GM12878 (cell line): ENCODE data around the gene PINK1. TPM values are rescaled to one million over a fixed set of nuclear protein-coding genes. Genes with fewer than 3 reads are reported as not detected.
"Not testable (repeated sequence)": the region's sequence is repeated elsewhere in the genome, so short reads cannot be mapped to it uniquely, and the experiment has no call there.

Experiments used
- ATAC-seq: fragments of 200-7000 bp; cut with Tn5 transposase; 3 replicates; pipeline ENCODE4 v1.9.1; 2020; ENCODE audit warnings: mild to moderate bottlenecking, moderate library complexity
- BruUV-seq: library from RNA; stranded (reverse); fragments of 400-500 nt; replicated peaks from 2 replicates; lab custom pipeline; 2021; lab: Mats Ljungman, UMichigan
- CTCF ChIA-PET: fragments of 300-600 bp; sonication (Branson Sonifier 250); formaldehyde crosslinking; extraction: SDS; loops from one replicate; lab custom pipeline; 2021; ENCODE audit warnings: inconsistent platforms; lab: Yijun Ruan, JAX
- POLR2A ChIA-PET: fragments of 350-600 bp; formaldehyde crosslinking; extraction: SDS; loops from one replicate; lab custom pipeline; 2021; ENCODE audit warnings: inconsistent platforms; lab: Charles Lee
- RAD21 ChIA-PET: fragments of 300-600 bp; sonication (Branson Sonifier 250); formaldehyde crosslinking; loops from one replicate; lab custom pipeline; 2023; ENCODE audit warnings: antibody characterized with exemption; ENCODE audit not compliant: unreplicated experiment; lab: Charles Lee
- SMC1A ChIA-PET: fragments of 300-600 bp; sonication (Branson Sonifier 250); formaldehyde crosslinking; loops from one replicate; lab custom pipeline; 2023; ENCODE audit not compliant: unreplicated experiment, uncharacterized antibody; lab: Charles Lee
- DNase-seq: peaks from one replicate; pipeline ENCODE4 v3.0.0-alpha.2; 2011; ENCODE audit warnings: low read depth, low spot score
- FAIRE-seq: peaks from 3 replicates; lab custom pipeline; 2011; peaks lifted over from hg19 to GRCh38; lab: Jason Lieb, UNC
- H2AFZ ChIP-seq: 2 replicates; pipeline ENCODE4 v1.6.0; 2011; ENCODE audit warnings: low read depth, low read length, control low read depth; ENCODE audit not compliant: control insufficient read depth
- H3K27ac ChIP-seq: 2 replicates; pipeline ENCODE4 v1.5.1; 2011; ENCODE audit warnings: control low read depth; ENCODE audit not compliant: control insufficient read depth, insufficient read depth
- H3K27me3 ChIP-seq, 2 experiments: replicated peaks in 1 of 2; 2 replicates each; pipeline versions ENCODE4 v1.6.0 to v1.6.1; 2011; ENCODE audit warnings: low read length in 1 of 2; ENCODE audit not compliant: control insufficient read depth in 2 of 2, insufficient read depth in 2 of 2
- H3K36me3 ChIP-seq, 2 experiments: 2 replicates each; pipeline ENCODE4 v1.5.1; 2011; ENCODE audit warnings: low read length in 1 of 2; ENCODE audit not compliant: control insufficient read depth in 2 of 2, insufficient read depth in 2 of 2
- H3K4me1 ChIP-seq: 2 replicates; pipeline ENCODE4 v1.6.1; 2011; ENCODE audit warnings: mild to moderate bottlenecking, low read length, moderate library complexity, mixed read lengths; ENCODE audit not compliant: control insufficient read depth, insufficient read depth
- H3K4me2 ChIP-seq: 2 replicates; pipeline ENCODE4 v1.6.0; 2011; ENCODE audit warnings: control low read depth; ENCODE audit not compliant: control insufficient read depth, insufficient read depth
- H3K4me3 ChIP-seq: fragments of 200-600 bp; sonication (generic); 2 replicates; pipeline ENCODE4 v1.5.1; 2016
- H3K79me2 ChIP-seq: 2 replicates; pipeline ENCODE4 v1.6.0; 2011; ENCODE audit warnings: low read length; ENCODE audit not compliant: control insufficient read depth, insufficient read depth
- H3K9ac ChIP-seq: 2 replicates; pipeline ENCODE4 v1.8.0; 2011; ENCODE audit warnings: low read length, control low read depth, mixed read lengths; ENCODE audit not compliant: control insufficient read depth, insufficient read depth
- H3K9me3 ChIP-seq: replicated peaks from 3 replicates; pipeline ENCODE4 v1.5.1; 2011; ENCODE audit warnings: mild to moderate bottlenecking, low read length; ENCODE audit not compliant: control insufficient read depth, insufficient read depth
- H4K20me1 ChIP-seq: 2 replicates; pipeline ENCODE4 v1.6.0; 2011; ENCODE audit not compliant: control insufficient read depth, insufficient read depth
- HDGF ChIP-seq: fragments of 450-650 bp; IDR thresholded peaks from 2 replicates; pipeline ENCODE4 v1.6.1; 2016; ENCODE audit warnings: antibody characterized with exemption
- JUNB ChIP-seq: IDR thresholded peaks from 2 replicates; pipeline ENCODE4 v1.6.1; 2016; ENCODE audit warnings: antibody characterized with exemption, mild to moderate bottlenecking
- POLR2AphosphoS5 ChIP-seq: IDR thresholded peaks from 2 replicates; pipeline ENCODE4 v1.6.1; 2011; ENCODE audit warnings: mild to moderate bottlenecking, low read length, inconsistent platforms
- RUNX3 ChIP-seq: IDR thresholded peaks from 2 replicates; pipeline ENCODE4 v1.6.1; 2012; ENCODE audit warnings: low read length, inconsistent platforms
- WGBS: methylation state at CpG from one replicate; pipeline ENCODE4 v1.1.6; 2016; ENCODE audit warnings: low lambda C conversion rate; ENCODE audit not compliant: insufficient replicate concordance, insufficient coverage; ENCODE audit errors: missing lambda C conversion rate; 5-methylcytosine and 5-hydroxymethylcytosine counted together
- in situ Hi-C: fragments of 300-500 bp; cut with MboI; formaldehyde crosslinking; loops from 9 replicates; pipeline ENCODE4 v1.14.3; 2018; ENCODE audit warnings: mixed read lengths
- intact Hi-C: fragments of 100-400 bp; cut with micrococcal nuclease; formaldehyde crosslinking; loops from one replicate; pipeline ENCODE4 v1.14.2; 2022; ENCODE audit not compliant: unreplicated experiment
- polyA plus RNA-seq, 11 experiments: library from polyadenylated mRNA; depleted of rRNA in 4 of 11; unstranded in 6 of 11; stranded (reverse) in 5 of 11; fragments of >200 nt; fragmentation: Nextera tagmentation in 4 of 11; fragmentation: Illumina TruSeq in 1 of 11; extraction: Ambion mirVana in 4 of 11; extraction: Trizol in 1 of 11; gene quantifications; 1 replicate in 1 of 11; 2 replicates in 10 of 11; pipeline versions ENCODE4 v1.2.1 to v1.2.3, GENCODE V29; 2011 to 2016; ENCODE audit warnings: inconsistent platforms in 2 of 11, missing spikeins in 2 of 11, low read depth in 1 of 11
- total RNA-seq, 4 experiments: library from RNA; depleted of rRNA in 3 of 4; stranded (reverse); fragments of >200 nt in 3 of 4; fragmentation: Illumina TruSeq in 1 of 4; extraction: Trizol in 1 of 4; gene quantifications; 2 replicates each; pipeline versions ENCODE4 v1.2.1 to v1.2.3, GENCODE V29; 2013 to 2021

PINK1 gene
- total and polyA plus RNA-seq, 10 of the 15 experiments (the other 5 are each of a cell fraction or from before 2014, with no cell fraction given) = 0.42 to 4.4 (median 1.9) TPM; not detected in 1

GRCh38 chr1:20672265-20672632 lies 39.0 kb downstream of the PINK1 start:
- ATAC-seq (no peak), FAIRE-seq (no peak)
- H3K9ac ChIP-seq = no peak overlapping the region
- TF ChIP-seq HDGF (no peak), POLR2AphosphoS5 (no peak)
- TF ChIP-seq, all 136 proteins: peak for 0
- no peaks in the 10 kb centered on the region for H3K79me2 ChIP-seq
- no peak for DNase-seq
- ChIA-PET SMC1A (no interaction called here), CTCF (interaction anchor here (0.6 kb wide), 1 partner anchor 303 kb away, joined by 3 read pairs; no protein-coding TSS in a partner anchor), RAD21 (no interaction called here), POLR2A (no interaction called here)
- 48% methylated on average over 4 of the region's 4 CpGs for WGBS
- no peaks in the 10 kb centered on the region; the same call in 2 of the 3 replicates for H3K9me3 ChIP-seq
- no TSS peak for BruUV-seq
- H3K27ac ChIP-seq = no peak overlapping the region
- H2AFZ ChIP-seq = no peak overlapping the region
- H4K20me1 ChIP-seq = no peaks in the 10 kb centered on the region
- H3K27me3 ChIP-seq = no peaks in the 10 kb centered on the region
- no peak overlapping the region for H3K4me2 ChIP-seq
- no peak overlapping the region for H3K4me3 ChIP-seq
- intact Hi-C loops (no loop called here), in situ Hi-C loops (no loop called here)
- H3K4me1 ChIP-seq = no peaks in the 10 kb centered on the region
- no peaks in the 10 kb centered on the region for H3K36me3 ChIP-seq

DNA sequence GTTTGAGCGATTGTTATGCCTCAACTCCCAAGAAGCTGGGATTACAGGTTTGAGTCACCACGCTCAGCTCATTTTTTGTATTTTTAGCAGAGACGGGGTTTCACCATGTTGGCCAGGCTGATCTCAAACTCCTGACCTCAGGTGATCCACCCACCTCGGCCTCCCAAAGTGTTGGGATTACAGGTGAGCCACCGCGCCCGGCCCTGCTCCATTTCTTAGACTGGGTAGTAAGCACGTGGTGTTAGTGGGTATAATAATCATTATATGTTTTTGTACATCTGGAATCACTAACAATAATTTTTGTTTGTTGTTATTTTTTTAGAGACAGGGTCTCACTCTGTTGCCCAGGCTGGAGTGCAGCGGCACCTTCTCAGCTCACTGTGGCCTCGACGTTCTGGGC lies 40.4 kb downstream of the PINK1 start:
- POLR2A ChIA-PET, intact Hi-C loops, H3K4me1 ChIP-seq, H3K4me2 ChIP-seq, H2AFZ ChIP-seq, H3K9ac ChIP-seq, ATAC-seq, H3K36me3 ChIP-seq, H3K4me3 ChIP-seq, H4K20me1 ChIP-seq, H3K27me3 ChIP-seq, SMC1A ChIA-PET, BruUV-seq, DNase-seq, H3K79me2 ChIP-seq, FAIRE-seq, H3K27ac ChIP-seq, H3K9me3 ChIP-seq, CTCF ChIA-PET, in situ Hi-C loops: not testable (repeated sequence)
- 0 out of 2 replicates have a peak, but pooled peaks have one; percentile 7 for TF ChIP-seq RUNX3
- TF ChIP-seq JUNB = peak; percentile 30; the same call in 1 of the 2 replicates
- RAD21 ChIA-PET = interaction anchor here (0.7 kb wide), 1 partner anchor 507 kb away, joined by 3 read pairs; no protein-coding TSS in a partner anchor
- 23% methylated on average over 11 of the region's 11 CpGs for WGBS
